GM12864 (cell line): ENCODE data around the gene FBN1.

Experiments used
- DNase-seq: peaks from one replicate; pipeline ENCODE4 v3.0.0-alpha.2; 2011; ENCODE audit warnings: low read depth
- H3K4me3 ChIP-seq: 2 replicates; pipeline ENCODE4 v1.5.1; 2011; ENCODE audit warnings: mild to moderate bottlenecking, low read depth, low read length, control low read depth
- TF ChIP-seq, protein P1 (sequence below): IDR thresholded peaks from 2 replicates; pipeline ENCODE4 v1.5.1; 2011; ENCODE audit warnings: low read depth, mild to moderate bottlenecking, moderate library complexity, low read length, control low read depth, inconsistent platforms; ENCODE audit errors: missing control alignments

FBN1 gene

DNA sequence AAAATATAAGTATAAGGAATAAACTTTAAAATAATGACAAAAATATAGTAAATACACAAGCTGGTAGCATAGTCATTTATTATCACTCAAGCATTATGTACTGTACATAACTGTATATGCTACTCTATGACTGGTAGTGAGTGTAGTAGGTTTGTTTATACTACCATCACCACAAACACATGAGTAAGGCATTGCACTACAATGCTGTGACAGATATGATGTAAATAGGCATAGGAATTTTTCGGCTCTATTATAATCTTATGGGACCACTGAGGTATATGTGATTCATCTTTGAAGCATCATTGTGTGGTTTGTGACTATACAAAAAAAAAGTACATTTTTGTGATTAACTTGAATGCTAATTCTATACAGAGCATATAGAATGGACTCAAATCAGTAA is 35.3 kb upstream of the FBN1 start:
- H3K4me3 ChIP-seq, result no peak overlapping the region
- TF ChIP-seq, protein P1, sequence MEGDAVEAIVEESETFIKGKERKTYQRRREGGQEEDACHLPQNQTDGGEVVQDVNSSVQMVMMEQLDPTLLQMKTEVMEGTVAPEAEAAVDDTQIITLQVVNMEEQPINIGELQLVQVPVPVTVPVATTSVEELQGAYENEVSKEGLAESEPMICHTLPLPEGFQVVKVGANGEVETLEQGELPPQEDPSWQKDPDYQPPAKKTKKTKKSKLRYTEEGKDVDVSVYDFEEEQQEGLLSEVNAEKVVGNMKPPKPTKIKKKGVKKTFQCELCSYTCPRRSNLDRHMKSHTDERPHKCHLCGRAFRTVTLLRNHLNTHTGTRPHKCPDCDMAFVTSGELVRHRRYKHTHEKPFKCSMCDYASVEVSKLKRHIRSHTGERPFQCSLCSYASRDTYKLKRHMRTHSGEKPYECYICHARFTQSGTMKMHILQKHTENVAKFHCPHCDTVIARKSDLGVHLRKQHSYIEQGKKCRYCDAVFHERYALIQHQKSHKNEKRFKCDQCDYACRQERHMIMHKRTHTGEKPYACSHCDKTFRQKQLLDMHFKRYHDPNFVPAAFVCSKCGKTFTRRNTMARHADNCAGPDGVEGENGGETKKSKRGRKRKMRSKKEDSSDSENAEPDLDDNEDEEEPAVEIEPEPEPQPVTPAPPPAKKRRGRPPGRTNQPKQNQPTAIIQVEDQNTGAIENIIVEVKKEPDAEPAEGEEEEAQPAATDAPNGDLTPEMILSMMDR, result no peak
- DNase-seq, result no peak

- H3K4me3 ChIP-seq, result no peak overlapping the region
- TF ChIP-seq, protein P1, result no peak
- DNase-seq, result no peak
Measured at GRCh38 chr15:48679952-48680351, 34.4 kb upstream of the FBN1 start.

DNA sequence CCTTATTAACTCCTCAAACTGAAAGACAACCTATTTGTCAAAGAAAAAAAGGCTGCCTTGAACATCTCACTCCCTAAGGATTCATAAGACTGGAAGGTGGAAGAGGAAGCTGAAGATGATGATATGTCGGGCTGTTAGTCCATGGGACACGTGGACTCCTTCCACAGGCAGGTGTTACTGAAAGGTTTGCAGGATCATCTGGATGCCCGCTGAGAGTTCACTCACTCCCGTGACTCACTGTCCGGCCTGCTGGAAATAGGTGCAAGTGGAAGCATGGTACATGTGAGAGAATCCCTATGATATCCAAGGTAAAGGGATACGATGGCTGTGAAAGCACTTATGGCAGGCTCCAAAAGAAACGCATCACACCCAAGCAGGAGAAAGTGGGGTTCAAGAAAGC is 33.3 kb upstream of the FBN1 start:
- no peak for DNase-seq
- no peak overlapping the region for H3K4me3 ChIP-seq
- TF ChIP-seq, protein P1, result no peak

DNA sequence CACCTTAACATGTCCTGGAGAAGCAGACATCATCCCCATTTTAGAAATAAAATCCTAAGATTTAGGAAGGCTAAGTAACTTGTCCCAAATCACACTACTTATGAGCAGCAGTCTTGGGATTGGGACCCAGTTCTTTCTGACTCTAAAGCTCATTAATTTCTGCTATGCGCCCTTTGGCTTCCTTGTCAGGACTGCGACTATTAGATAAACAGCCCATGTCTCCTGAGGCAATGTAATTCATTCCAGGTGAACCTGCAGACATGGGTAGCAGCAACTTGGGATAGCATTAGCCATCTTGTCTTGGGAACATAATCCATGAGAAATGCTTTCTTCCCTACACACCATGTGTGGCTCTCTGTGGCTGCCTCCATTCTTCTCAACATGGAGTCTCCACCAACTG is 32.3 kb upstream of the FBN1 start:
- H3K4me3 ChIP-seq, result no peak overlapping the region
- DNase-seq, result no peak
- TF ChIP-seq, protein P1, result no peak

DNA sequence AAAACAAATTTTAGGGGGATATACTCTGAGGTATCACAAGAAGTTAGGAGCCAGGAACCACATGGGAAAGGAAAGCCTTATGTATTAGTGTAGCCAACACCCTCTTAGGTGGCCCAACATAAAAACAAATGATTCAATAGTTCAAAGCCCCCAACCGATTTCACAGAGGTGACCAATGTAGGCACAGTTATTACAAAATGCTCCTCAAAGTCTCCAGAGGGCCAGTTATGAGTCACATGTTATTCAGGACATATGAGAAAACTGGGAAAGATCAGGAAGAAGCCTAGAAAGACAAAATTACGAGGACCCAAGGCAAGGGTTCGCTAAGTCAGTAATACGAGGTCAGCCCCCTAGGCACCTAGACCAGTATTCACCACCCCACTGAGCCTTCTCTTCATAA is 29.9 kb upstream of the FBN1 start:
- H3K4me3 ChIP-seq, result no peak overlapping the region
- DNase-seq, result no peak
- TF ChIP-seq, protein P1, result no peak

- TF ChIP-seq, protein P1, result no peak
- DNase-seq, result no peak
- H3K4me3 ChIP-seq, result no peak overlapping the region
Measured at GRCh38 chr15:48674876-48675275, 29.4 kb upstream of the FBN1 start.

DNA sequence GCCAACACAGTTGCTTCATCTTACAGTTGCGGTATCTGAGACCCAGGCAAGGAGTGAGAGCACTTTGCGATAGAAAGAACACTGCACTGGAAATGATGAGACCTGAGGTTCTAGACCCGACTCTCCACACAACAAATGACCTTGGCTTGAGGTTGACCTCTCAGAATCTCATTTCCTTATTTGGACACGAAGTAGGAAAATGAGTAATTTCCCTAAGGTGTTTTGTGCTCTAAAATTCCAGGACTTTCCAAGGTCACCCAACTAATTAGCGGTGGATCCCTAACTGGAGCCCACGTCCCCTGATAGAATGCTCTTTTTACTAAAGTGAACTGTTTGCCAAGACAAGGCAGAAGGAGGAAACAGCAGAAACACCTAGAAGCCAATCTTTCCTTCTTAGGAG is 26.7 kb upstream of the FBN1 start:
- DNase-seq, result no peak
- H3K4me3 ChIP-seq, result no peak overlapping the region
- TF ChIP-seq, protein P1, result no peak
